Measurements from ENCODE around the gene OSBPL5. TPM values are rescaled to one million over a fixed set of nuclear protein-coding genes. Genes with fewer than 3 reads are reported as not detected.

The OSBPL5 gene
- total RNA-seq, 1 donor from 2014 or later: 88.4 TPM

GRCh38 chr11:3041699-3042441 is 123.2 kb downstream of the OSBPL5 start:
- TF ChIP-seq POLR2A (IDR thresholded peaks at IDR 0.05) (no peak), CTCF (IDR thresholded peaks at IDR 0.05) (no peak), POLR2AphosphoS5 (IDR thresholded peaks at IDR 0.05; ENCODE audit: insufficient read depth in 1 of 2, low read depth in 1 of 2) (no peak)
- no peak for DNase-seq (ENCODE audit: extremely low spot score in 2 of 2)
- H3K9me3 ChIP-seq: no peaks in the 10 kb centered on the region
- H3K27ac ChIP-seq: no peak overlapping the region
- H3K36me3 ChIP-seq: peaks cover 0 to 44% of the 10 kb centered on the region in 2 donors
- H3K27me3 ChIP-seq: no peaks in the 10 kb centered on the region
- H3K4me1 ChIP-seq: peaks cover 14% of the 10 kb centered on the region
- H3K4me3 ChIP-seq: no peak overlapping the region
- intact Hi-C loops (cut with DNase I): no loop called here

GRCh38 chr11:3040881-3041280 is 124.2 kb downstream of the OSBPL5 start:
- no peaks in the 10 kb centered on the region for H3K9me3 ChIP-seq
- no peak for TF ChIP-seq POLR2A (IDR thresholded peaks at IDR 0.05)
- TF ChIP-seq CTCF (IDR thresholded peaks at IDR 0.05): no peak
- TF ChIP-seq POLR2AphosphoS5 (IDR thresholded peaks at IDR 0.05; ENCODE audit: insufficient read depth in 1 of 2, low read depth in 1 of 2): no peak
- peaks cover 0 to 51% of the 10 kb centered on the region in 2 donors for H3K36me3 ChIP-seq
- no peak for DNase-seq (ENCODE audit: extremely low spot score in 2 of 2)
- no peaks in the 10 kb centered on the region for H3K27me3 ChIP-seq
- intact Hi-C loops (cut with DNase I): no loop called here
- H3K27ac ChIP-seq: no peak overlapping the region
- peaks cover 14% of the 10 kb centered on the region for H3K4me1 ChIP-seq
- H3K4me3 ChIP-seq: no peak overlapping the region

GRCh38 chr11:3037945-3038271 is 127.2 kb downstream of the OSBPL5 start:
- no peak for TF ChIP-seq POLR2A (IDR thresholded peaks at IDR 0.05)
- Histone ChIP-seq H3K36me3 (peaks cover 0 to 59% of the 10 kb centered on the region in 2 donors), H3K27ac (no peak overlapping the region), H3K27me3 (no peaks in the 10 kb centered on the region), H3K4me3 (no peak overlapping the region), H3K9me3 (no peaks in the 10 kb centered on the region), H3K4me1 (peaks cover under 1% of the 10 kb centered on the region)
- intact Hi-C loops (cut with DNase I): loop anchor here (5.0 kb wide), 2 partner anchors 54 to 179 kb away; partner anchors contain the start of gene MRGPRG
- DNase-seq (ENCODE audit: extremely low spot score in 2 of 2): no peak

Small RNAs within 50 kb of the gene (small RNA-seq; reads per million reads assigned to genes)
- not detected for gene RNU1-91P

Other genes with a start within 250 kb of the OSBPL5 start
- 43.5 TPM for gene PHLDA2, start 235.9 kb downstream of the OSBPL5 start, total RNA-seq
- gene NAP1L4, start 173.0 kb downstream of the OSBPL5 start, total RNA-seq: 108 TPM
- gene CARS1, start 107.9 kb downstream of the OSBPL5 start, total RNA-seq: 26.0 TPM
- not detected for gene MRGPRG, start 53.5 kb upstream of the OSBPL5 start, total RNA-seq
- not detected for gene MRGPRE, start 67.1 kb upstream of the OSBPL5 start, total RNA-seq
- 13.0 TPM for gene ZNF195, start 213.8 kb upstream of the OSBPL5 start, total RNA-seq